ENCODE data around the gene FAM151B.

DNA sequence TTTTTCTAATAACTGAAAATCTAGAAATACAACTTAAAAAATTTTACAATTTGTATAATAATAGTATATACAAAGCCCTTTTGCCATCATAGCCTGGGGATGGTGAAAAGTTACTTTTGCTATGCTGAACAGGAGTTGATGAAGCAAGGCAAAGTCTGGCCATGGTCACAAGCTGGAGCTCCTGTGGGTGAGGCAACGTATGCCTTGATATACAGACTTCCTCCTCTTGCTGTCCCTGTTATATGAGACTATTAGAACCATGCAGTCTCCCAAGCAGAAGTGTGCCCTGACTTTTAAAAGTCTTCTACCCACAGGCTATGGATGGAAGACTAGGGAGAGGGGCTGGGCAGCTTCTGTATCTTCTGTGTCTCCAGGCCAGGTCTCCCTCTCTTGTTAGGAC is 15.7 kb downstream of the FAM151B start:
- no peak for TF ChIP-seq POLR2A (IDR thresholded peaks at IDR 0.05)
- TF ChIP-seq, protein P1, sequence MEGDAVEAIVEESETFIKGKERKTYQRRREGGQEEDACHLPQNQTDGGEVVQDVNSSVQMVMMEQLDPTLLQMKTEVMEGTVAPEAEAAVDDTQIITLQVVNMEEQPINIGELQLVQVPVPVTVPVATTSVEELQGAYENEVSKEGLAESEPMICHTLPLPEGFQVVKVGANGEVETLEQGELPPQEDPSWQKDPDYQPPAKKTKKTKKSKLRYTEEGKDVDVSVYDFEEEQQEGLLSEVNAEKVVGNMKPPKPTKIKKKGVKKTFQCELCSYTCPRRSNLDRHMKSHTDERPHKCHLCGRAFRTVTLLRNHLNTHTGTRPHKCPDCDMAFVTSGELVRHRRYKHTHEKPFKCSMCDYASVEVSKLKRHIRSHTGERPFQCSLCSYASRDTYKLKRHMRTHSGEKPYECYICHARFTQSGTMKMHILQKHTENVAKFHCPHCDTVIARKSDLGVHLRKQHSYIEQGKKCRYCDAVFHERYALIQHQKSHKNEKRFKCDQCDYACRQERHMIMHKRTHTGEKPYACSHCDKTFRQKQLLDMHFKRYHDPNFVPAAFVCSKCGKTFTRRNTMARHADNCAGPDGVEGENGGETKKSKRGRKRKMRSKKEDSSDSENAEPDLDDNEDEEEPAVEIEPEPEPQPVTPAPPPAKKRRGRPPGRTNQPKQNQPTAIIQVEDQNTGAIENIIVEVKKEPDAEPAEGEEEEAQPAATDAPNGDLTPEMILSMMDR (IDR thresholded peaks at IDR 0.05): no peak

Data from testis (tissue), 2 donors.